ENCODE data around the gene SYP.
A peak's percentile ranks its signal among the peaks of the same experiment; 100 is the strongest.

SYP gene

DNA sequence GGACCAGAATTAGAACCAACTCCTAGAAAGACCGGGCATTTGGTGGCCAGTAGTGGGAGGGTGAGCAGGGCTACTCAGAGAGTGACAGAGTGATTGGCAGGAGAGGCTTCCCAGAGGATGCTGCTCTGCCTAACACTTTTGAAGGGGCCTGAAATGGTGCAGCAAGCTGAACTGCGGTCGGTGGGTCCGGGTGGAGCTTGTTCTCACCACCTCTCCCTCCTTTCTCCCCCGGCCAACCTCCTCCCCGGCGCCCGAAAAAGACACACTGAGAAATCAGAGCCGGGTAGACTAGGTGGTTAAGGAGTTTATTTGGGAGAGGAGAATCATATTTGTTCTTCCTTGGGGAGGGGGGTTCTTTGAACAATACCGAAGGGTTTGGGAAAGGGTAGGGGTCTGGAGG lies 12.5 kb downstream of the SYP start:
- DNase-seq (ENCODE audit: insufficient read length) (no peak), FAIRE-seq (no peak)
- TF ChIP-seq POLR2AphosphoS5 (IDR thresholded peaks at IDR 0.05; ENCODE audit: low read depth, low read length) (no peak), POLR2A (IDR thresholded peaks at IDR 0.05; ENCODE audit: low read depth, low read length) (no peak), TAF1 (IDR thresholded peaks at IDR 0.05; ENCODE audit: borderline replicate concordance, low read depth, low read length) (no peak)

DNA sequence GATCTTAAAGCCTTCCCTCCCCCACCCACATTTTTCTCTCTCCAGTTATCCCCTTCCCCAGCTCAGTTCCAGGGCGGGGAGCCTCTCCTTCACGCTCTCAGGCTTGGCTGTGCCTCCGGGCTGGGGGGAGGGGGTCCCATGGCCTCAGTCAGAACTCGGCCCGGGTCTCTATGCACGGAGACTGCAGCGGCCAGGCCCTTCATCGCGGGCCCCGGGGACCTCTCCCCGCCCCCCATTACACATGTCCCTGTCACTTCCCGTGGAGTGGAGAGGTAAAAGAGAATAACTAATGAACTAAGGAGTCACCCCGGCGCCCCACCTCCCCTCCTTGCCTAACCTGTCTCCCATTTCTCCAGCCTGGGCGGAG lies 13.0 kb downstream of the SYP start:
- FAIRE-seq (no peak), DNase-seq (ENCODE audit: insufficient read length) (no peak)
- no peak for TF ChIP-seq TAF1 (IDR thresholded peaks at IDR 0.05; ENCODE audit: borderline replicate concordance, low read depth, low read length)

DNA sequence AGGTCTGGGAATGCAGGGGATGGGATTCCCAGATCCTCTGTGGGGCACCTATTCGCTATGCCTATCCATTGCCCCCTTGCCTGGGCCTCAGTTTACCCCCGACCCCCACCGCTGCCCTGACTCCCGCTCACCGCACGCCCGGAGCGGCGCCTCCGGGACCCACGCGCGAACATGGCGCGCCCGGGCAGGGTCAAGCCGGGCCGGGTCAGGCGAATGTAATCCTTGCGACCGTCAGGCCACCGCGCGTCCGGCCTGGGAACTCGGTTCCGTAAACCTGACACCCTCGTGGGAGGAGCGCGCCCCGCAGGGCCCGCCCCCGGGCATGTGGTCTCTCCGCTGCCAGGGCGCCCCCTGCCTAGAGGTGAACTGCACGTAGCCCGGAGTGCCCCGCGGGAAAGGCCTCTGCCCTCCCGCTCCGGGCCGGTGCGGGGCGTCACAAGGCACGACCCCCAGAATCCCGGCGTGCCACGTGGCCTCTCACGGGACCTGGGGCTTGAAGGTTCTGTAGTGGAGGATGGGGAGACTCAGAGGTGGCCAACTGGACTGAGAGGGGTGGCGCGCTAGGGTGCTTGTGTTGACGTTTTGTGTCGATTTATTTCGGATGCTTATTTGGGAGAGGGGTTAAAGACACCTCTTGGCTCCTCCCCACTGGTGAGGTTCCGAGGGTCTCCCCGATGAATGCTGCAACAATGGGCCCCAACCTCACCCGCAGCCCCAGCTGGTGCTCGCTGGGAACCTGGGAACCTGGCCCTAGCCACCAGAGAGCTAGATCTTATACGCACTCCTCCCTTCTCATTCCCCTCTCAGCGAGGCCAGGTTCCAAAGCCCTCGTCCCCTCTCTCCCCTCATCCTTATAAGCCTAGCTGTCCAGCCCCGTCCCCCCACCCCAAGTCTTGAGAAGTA lies 13.6 kb downstream of the SYP start, which contains the start of gene PRICKLE3:
TSS of gene PRICKLE3 (minus strand) at position 249 of the 903 bp plus-strand sequence. CDS start at position 173, 76 bp downstream.
- no peak for FAIRE-seq
- DNase-seq (ENCODE audit: insufficient read length): peak; percentile 73
- TF ChIP-seq TAF1 (IDR thresholded peaks at IDR 0.05; ENCODE audit: borderline replicate concordance, low read depth, low read length) (no peak), POLR2AphosphoS5 (IDR thresholded peaks at IDR 0.05; ENCODE audit: low read depth, low read length) (peak; percentile 36; the same call in 1 of the 2 replicates), POLR2A (IDR thresholded peaks at IDR 0.05; ENCODE audit: low read depth, low read length) (peak; percentile 66; the same call in 1 of the 2 replicates)

DNA sequence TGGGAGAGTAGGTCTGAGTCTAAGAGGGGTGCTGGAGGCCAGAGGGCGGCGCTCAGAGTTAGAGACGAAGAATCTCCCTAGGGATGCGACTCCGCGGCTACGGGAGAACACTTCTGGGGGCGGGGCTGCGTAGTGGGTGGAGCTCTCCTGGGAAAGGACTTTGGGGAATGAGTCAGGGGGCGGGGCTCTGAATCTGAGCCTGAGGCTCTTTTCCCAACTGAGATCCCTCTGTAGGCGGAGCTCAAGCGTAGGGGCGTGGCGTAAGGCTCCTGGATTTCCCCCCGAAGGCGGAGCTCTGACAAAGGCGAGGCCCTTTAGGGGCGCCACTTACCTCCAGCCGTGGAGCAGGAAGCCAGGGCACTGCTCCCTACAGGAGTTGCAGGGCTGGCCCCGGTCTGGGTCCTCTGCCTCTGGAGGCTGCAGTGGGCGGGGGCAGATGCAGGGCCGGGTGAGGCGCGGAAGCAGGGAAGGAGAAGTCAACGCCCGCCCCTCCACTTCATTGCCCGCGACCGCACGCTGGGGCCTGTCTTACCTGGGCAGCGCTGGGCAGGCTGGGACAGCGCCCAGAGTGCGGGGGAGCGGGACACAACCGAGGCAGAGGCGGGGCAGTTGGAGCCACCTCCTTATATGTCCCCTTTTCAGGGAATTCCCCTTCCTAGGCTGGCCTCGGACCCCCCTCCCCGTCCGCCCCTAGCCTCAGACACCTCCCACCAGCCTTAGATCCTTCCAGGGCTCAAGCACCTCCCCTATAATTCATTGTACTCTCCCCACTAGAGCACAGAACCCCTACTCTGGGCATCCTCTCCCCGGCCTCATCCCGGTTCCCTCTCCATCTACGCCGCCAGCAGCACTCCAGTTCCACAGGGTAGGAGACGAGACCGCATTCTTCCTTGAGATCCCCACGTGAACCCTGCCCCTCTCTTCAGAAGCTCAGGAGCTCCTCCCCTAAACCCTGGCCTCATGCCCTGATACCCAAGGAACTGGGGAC lies 15.4 kb downstream of the SYP start:
- no peak for FAIRE-seq
- no peak for TF ChIP-seq TAF1 (IDR thresholded peaks at IDR 0.05; ENCODE audit: borderline replicate concordance, low read depth, low read length)
- no peak for TF ChIP-seq POLR2AphosphoS5 (IDR thresholded peaks at IDR 0.05; ENCODE audit: low read depth, low read length)
- TF ChIP-seq POLR2A (IDR thresholded peaks at IDR 0.05; ENCODE audit: low read depth, low read length): peak; percentile 35; the same call in 1 of the 2 replicates
- DNase-seq (ENCODE audit: insufficient read length): no peak

DNA sequence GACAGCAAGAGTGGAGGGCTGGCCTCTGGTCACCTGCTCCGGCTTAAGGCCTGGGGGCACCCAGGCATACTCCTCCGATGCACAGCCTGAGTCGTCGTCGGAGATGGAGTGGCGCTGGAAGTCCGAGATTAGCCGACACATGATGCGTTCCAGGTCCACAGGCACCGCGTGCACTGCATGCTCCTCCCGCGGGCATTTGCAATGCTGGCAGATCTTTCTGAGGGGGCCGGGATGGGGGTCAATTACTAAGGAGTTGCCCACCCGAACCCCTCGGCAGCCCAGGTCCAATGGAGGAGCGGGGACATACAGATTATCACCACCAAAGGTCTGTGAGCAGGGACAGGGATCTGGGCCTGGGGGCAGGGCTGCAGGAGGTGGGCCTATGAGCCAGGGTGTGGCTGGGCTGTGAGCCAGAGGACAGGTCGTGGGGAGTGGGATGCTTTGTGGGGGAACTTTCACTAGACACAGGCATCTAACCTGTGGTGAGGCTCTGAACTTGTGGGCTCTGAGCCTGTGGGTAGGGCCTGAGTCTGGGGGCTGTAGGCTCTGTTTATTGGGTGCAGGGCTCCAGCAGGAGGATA lies 16.2 kb downstream of the SYP start:
- no peak for DNase-seq (ENCODE audit: insufficient read length)
- FAIRE-seq: no peak
- TF ChIP-seq POLR2AphosphoS5 (IDR thresholded peaks at IDR 0.05; ENCODE audit: low read depth, low read length): no peak
- no peak for TF ChIP-seq TAF1 (IDR thresholded peaks at IDR 0.05; ENCODE audit: borderline replicate concordance, low read depth, low read length)
- TF ChIP-seq POLR2A (IDR thresholded peaks at IDR 0.05; ENCODE audit: low read depth, low read length): no peak

DNA sequence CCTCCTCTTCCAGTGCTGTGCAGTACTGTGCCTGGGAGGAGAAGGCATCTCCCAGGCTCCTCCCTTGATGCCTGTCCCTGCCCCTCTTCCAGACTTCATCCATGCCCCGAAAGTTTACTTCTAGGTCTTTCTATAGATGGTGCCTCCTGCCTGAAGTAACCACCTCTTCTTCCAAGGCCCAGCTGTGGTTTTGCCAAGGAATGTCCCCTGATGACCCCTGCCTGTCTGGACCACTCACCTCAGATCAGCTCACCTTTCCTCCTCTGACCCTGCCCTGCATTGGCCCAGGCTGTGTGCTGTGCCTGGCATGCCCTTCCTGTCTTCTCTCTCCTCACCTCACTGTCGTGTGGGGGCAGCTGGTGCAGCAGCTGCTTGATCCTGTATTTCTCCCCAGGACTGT lies 20.6 kb downstream of the SYP start:
- no peak for DNase-seq (ENCODE audit: insufficient read length)
- FAIRE-seq: no peak
- TF ChIP-seq TAF1 (IDR thresholded peaks at IDR 0.05; ENCODE audit: borderline replicate concordance, low read depth, low read length) (no peak), POLR2AphosphoS5 (IDR thresholded peaks at IDR 0.05; ENCODE audit: low read depth, low read length) (no peak), POLR2A (IDR thresholded peaks at IDR 0.05; ENCODE audit: low read depth, low read length) (no peak)

DNA sequence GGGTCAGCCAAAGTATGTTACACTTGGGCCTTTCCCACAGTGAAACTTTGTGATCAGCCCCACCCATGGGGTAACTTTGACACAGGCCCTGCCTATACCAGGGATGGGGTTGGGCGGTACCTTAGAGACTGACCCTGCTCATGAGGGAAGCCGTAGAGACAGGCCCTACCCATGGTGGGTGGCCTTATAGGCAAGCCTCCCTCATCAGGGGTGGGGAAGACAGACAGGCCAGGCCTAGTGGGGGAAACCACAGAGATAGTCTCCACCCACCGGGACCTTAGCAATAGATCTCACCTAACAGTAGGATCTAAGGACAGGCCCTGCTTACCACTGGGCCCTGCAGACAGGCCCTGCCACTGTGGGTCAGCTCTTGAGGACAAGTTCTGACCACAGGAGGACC lies 21.5 kb downstream of the SYP start:
- DNase-seq (ENCODE audit: insufficient read length) (no peak), FAIRE-seq (no peak)
- no peak for TF ChIP-seq POLR2A (IDR thresholded peaks at IDR 0.05; ENCODE audit: low read depth, low read length)
- no peak for TF ChIP-seq TAF1 (IDR thresholded peaks at IDR 0.05; ENCODE audit: borderline replicate concordance, low read depth, low read length)
- no peak for TF ChIP-seq POLR2AphosphoS5 (IDR thresholded peaks at IDR 0.05; ENCODE audit: low read depth, low read length)

DNA sequence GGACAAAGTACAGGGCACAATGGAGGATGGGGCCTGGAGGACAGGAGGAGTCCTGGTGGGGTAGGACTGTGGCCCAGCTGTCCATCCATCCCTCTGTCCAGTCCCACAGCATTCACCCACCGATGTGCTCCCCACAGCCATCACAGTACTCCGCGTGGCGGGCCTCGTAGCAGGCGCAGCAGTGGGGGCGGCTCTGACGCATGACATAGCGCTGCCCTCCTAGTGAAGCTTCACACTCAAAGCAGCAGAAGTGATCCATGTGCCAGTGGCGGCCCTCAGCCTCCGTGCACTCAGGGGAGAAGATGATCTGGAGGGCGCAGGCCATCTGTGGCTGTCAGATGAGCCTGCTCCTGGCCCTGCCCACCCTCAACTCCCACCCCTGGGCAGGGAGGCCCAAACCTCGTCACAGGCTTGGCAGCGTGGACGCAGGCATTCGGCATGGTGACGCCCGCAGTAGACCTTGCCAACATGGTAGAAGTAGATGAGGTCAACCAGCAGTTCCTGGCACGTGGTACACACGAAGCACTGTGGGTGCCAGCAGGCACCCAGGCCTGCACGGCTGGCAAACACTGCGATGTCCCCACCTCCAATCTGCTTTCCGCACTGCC lies 22.0 kb downstream of the SYP start:
- FAIRE-seq: no peak

DNA sequence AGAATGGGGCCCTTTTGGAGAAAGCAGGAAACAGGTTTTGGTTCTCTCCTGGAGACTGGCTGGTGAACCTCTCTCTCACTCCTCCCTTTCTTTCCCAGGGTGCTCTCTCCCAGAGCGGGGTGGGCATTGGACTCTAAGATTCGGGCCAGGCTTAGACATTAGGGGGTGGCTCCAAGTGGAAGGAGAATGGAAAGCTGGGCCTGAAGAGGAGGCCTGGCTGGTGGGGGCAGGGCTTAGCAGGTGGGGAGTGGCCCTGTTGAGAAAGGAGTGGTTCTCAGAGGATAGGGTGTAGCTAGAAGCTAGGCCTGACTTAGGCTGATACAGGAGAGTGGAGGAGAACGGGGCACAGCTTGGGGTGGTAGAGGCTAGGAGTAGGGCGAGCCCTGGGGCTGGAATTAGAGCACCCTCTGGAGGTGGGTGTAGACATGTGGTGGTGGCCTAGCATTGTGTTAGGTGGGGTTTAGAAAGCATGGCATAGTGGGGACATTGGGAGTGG lies 22.6 kb downstream of the SYP start:
- DNase-seq (ENCODE audit: insufficient read length): no peak
- no peak for FAIRE-seq
- TF ChIP-seq TAF1 (IDR thresholded peaks at IDR 0.05; ENCODE audit: borderline replicate concordance, low read depth, low read length) (no peak), POLR2A (IDR thresholded peaks at IDR 0.05; ENCODE audit: low read depth, low read length) (no peak), POLR2AphosphoS5 (IDR thresholded peaks at IDR 0.05; ENCODE audit: low read depth, low read length) (no peak)

More for the DNA sequence above, 22.0 kb downstream of the SYP start:
- TF ChIP-seq POLR2A (IDR thresholded peaks at IDR 0.05; ENCODE audit: low read depth, low read length) (no peak), TAF1 (IDR thresholded peaks at IDR 0.05; ENCODE audit: borderline replicate concordance, low read depth, low read length) (no peak), POLR2AphosphoS5 (IDR thresholded peaks at IDR 0.05; ENCODE audit: low read depth, low read length) (no peak)
- DNase-seq (ENCODE audit: insufficient read length): no peak

DNA sequence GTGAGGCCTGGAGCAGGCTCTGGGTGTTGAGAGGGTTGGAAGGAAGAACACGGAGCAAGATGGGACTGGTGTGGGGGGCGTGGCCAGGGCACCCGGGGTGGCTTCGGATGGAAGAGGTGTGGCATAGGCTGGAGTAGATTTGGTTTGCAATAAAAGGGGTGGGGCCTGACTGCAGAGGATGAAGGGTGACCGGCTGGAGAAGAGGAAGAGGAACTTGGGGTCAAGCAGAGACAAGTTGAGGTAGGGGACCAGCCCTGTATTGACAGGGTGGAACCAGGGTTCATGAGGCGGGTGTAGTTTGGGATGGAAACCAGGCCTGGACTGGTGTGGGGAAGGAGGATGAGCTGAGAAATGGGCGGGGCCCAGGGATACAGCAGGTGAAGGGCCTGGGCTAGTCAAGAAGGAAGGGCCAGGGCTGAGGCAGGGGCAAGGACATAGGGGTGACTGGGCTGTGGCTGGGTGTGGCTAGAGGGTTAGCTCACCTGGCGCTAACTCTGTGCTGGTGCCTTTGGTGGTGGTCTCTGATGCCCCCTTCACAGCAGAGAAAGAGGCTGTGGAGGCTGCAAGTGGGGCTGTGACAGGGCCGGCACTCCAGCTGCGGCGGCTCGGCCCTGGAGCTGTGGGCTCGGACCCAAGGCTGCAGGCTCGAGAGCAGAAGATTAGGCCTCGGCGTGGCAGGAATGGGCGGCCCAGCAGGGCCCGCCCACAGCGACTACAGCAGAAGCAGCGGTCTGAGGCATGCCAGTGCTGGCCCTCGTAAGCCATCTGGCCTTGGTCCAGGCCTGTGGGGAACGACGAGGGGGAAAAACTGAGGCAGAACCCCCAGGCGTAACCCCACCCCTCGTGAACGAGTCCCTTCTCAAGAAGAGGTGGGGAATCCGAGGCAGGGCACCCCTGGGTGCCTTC lies 23.3 kb downstream of the SYP start:
- TF ChIP-seq POLR2AphosphoS5 (IDR thresholded peaks at IDR 0.05; ENCODE audit: low read depth, low read length): no peak
- TF ChIP-seq TAF1 (IDR thresholded peaks at IDR 0.05; ENCODE audit: borderline replicate concordance, low read depth, low read length): no peak
- TF ChIP-seq POLR2A (IDR thresholded peaks at IDR 0.05; ENCODE audit: low read depth, low read length): no peak
- DNase-seq (ENCODE audit: insufficient read length): no peak
- no peak for FAIRE-seq
